ENCODE data around the gene EEFSEC. TPM values are rescaled to one million over a fixed set of nuclear protein-coding genes. Genes with fewer than 3 reads are reported as not detected.

The EEFSEC gene
- total and polyA plus RNA-seq, 2 experiments from 2014 or later, result 4.9 to 18.7 TPM

DNA sequence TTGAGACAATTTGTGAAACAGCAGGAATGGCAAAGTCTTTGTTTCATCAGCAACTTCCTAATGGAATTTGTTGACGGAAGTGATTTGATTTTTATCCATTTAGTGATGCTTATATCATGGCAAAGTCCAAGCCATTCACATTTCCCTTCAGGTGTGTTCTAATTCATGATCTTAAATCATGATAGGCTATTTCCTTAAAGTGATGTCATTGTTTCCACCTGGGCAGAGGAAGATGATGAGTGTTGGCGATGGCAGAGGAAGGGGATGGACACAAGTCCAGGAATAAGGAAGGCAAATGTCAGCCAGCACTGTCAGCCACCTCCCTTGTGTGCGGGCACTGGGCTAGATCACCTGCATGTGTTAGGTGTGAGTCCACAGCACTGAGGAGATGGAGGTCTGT is 49.9 kb downstream of the EEFSEC start:
- H3K36me3 ChIP-seq (ENCODE audit: low read depth), result no peaks in the 10 kb centered on the region
- H3K9ac ChIP-seq, result no peak overlapping the region
- no peak overlapping the region for H3K27ac ChIP-seq
- H3K9me3 ChIP-seq (ENCODE audit: low read depth), result no peaks in the 10 kb centered on the region
- H3K9me2 ChIP-seq (ENCODE audit: insufficient read depth), result no peaks in the 10 kb centered on the region
- no peaks in the 10 kb centered on the region for H3K27me3 ChIP-seq (replicated peaks; ENCODE audit: insufficient read depth)
- in situ Hi-C loops (cut with MboI), result no loop called here
- H3F3A ChIP-seq (ENCODE audit: insufficient read depth), result no peaks in the 10 kb centered on the region
- no peaks in the 10 kb centered on the region for H4K20me1 ChIP-seq (ENCODE audit: insufficient read depth)
- no peak overlapping the region for H3K4me2 ChIP-seq (ENCODE audit: unreplicated experiment)
- no peaks in the 10 kb centered on the region for H3K79me2 ChIP-seq (ENCODE audit: insufficient read depth)
- 97 to 98% methylated on average over 3 of the region's 3 CpGs for WGBS, 2 experiments (ENCODE audit: low coverage in 1 of 2, low lambda C conversion rate in 2 of 2, missing lambda C conversion rate in 2 of 2)
- H2AFZ ChIP-seq, result no peak overlapping the region
- TF ChIP-seq EZH2phosphoT487 (IDR thresholded peaks at IDR 0.05; ENCODE audit: insufficient read depth, low read depth) (no peak), EZH2 (IDR thresholded peaks at IDR 0.05; ENCODE audit: insufficient read depth, poor library complexity, severe bottlenecking) (no peak)
- no peak for DNase-seq
- H3K4me3 ChIP-seq, result no peak overlapping the region
- H3K4me1 ChIP-seq (ENCODE audit: insufficient read depth), result no peaks in the 10 kb centered on the region

DNA sequence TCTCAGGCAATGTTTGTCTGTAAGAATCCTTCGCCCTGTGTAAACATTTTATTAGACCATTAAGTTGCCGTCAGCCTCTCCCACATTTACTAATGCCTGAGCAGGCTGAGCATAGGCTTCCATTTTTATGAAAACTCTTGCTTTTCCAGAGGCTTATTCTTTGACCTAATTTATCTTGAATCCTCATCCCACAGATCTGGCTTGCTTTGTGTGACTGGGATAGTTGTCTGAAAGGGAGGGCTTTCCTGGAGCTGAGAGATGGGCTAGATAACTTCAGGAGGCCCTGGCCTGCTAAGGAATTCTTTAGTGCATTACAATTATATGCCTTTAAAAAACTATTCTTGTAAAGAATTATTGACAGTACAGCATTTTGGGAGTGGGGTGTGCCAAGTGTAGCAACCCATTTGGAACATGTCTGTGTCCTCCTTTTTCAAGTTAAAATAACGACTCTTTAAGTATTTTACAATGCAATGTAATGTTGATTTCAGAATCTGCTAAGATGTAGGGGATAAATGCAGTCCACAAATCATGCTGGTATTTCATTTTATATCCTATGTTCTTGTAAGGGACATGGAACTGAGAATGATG is 52.4 kb downstream of the EEFSEC start:
- Histone ChIP-seq H3K36me3 (ENCODE audit: low read depth) (no peaks in the 10 kb centered on the region), H3K4me1 (ENCODE audit: insufficient read depth) (no peaks in the 10 kb centered on the region), H3K9me2 (ENCODE audit: insufficient read depth) (no peaks in the 10 kb centered on the region; the same call in 1 of the 2 replicates), H3K9me3 (ENCODE audit: low read depth) (no peaks in the 10 kb centered on the region), H2AFZ (no peak overlapping the region), H3K27ac (no peak overlapping the region), H3K4me3 (no peak overlapping the region), H3K79me2 (ENCODE audit: insufficient read depth) (no peaks in the 10 kb centered on the region), H3K27me3 (replicated peaks; ENCODE audit: insufficient read depth) (no peaks in the 10 kb centered on the region), H4K20me1 (ENCODE audit: insufficient read depth) (no peaks in the 10 kb centered on the region), H3K4me2 (ENCODE audit: unreplicated experiment) (no peak overlapping the region), H3F3A (ENCODE audit: insufficient read depth) (no peaks in the 10 kb centered on the region), H3K9ac (no peak overlapping the region)
- DNase-seq, result no peak
- 69 to 73% methylated on average over 3 of the region's 3 CpGs for WGBS, 2 experiments (ENCODE audit: low coverage in 1 of 2, low lambda C conversion rate in 2 of 2, missing lambda C conversion rate in 2 of 2)
- in situ Hi-C loops (cut with MboI), result no loop called here
- TF ChIP-seq EZH2phosphoT487 (IDR thresholded peaks at IDR 0.05; ENCODE audit: insufficient read depth, low read depth) (no peak), EZH2 (IDR thresholded peaks at IDR 0.05; ENCODE audit: insufficient read depth, poor library complexity, severe bottlenecking) (no peak)

- no peak for TF ChIP-seq EZH2phosphoT487 (IDR thresholded peaks at IDR 0.05; ENCODE audit: insufficient read depth, low read depth)
- no peak for TF ChIP-seq EZH2 (IDR thresholded peaks at IDR 0.05; ENCODE audit: insufficient read depth, poor library complexity, severe bottlenecking)
- Histone ChIP-seq H3K36me3 (ENCODE audit: low read depth) (no peaks in the 10 kb centered on the region), H3K27me3 (replicated peaks; ENCODE audit: insufficient read depth) (no peaks in the 10 kb centered on the region), H3K27ac (no peak overlapping the region), H3K79me2 (ENCODE audit: insufficient read depth) (no peaks in the 10 kb centered on the region), H3K4me3 (no peak overlapping the region), H2AFZ (no peak overlapping the region), H3K9me2 (ENCODE audit: insufficient read depth) (no peaks in the 10 kb centered on the region; the same call in 1 of the 2 replicates), H3K4me1 (ENCODE audit: insufficient read depth) (no peaks in the 10 kb centered on the region), H4K20me1 (ENCODE audit: insufficient read depth) (no peaks in the 10 kb centered on the region), H3F3A (ENCODE audit: insufficient read depth) (no peaks in the 10 kb centered on the region), H3K4me2 (ENCODE audit: unreplicated experiment) (no peak overlapping the region), H3K9me3 (ENCODE audit: low read depth) (no peaks in the 10 kb centered on the region), H3K9ac (no peak overlapping the region)
- DNase-seq, result no peak
- WGBS, 2 experiments (ENCODE audit: low coverage in 1 of 2, low lambda C conversion rate in 2 of 2, missing lambda C conversion rate in 2 of 2), result 96% methylated on average over 7 of the region's 7 CpGs
- in situ Hi-C loops (cut with MboI), result no loop called here
Measured at GRCh38 chr3:128207951-128208350, 54.7 kb downstream of the EEFSEC start.

- no peak for DNase-seq
- H3K9ac ChIP-seq, result no peak overlapping the region
- TF ChIP-seq EZH2 (IDR thresholded peaks at IDR 0.05; ENCODE audit: insufficient read depth, poor library complexity, severe bottlenecking), result no peak
- no peak for TF ChIP-seq EZH2phosphoT487 (IDR thresholded peaks at IDR 0.05; ENCODE audit: insufficient read depth, low read depth)
Measured at GRCh38 chr3:128210711-128211110, 57.4 kb downstream of the EEFSEC start.

More at GRCh38 chr3:128210711-128211110, 57.4 kb downstream of the EEFSEC start:
- no peak overlapping the region for H3K4me2 ChIP-seq (ENCODE audit: unreplicated experiment)
- no peaks in the 10 kb centered on the region for H3K36me3 ChIP-seq (ENCODE audit: low read depth)
- no peaks in the 10 kb centered on the region for H3K4me1 ChIP-seq (ENCODE audit: insufficient read depth)
- no peaks in the 10 kb centered on the region for H4K20me1 ChIP-seq (ENCODE audit: insufficient read depth)
- H3K79me2 ChIP-seq (ENCODE audit: insufficient read depth), result no peaks in the 10 kb centered on the region
- no peak overlapping the region for H3K27ac ChIP-seq
- H3F3A ChIP-seq (ENCODE audit: insufficient read depth), result no peaks in the 10 kb centered on the region
- no peak overlapping the region for H2AFZ ChIP-seq
- in situ Hi-C loops (cut with MboI), result no loop called here
- H3K9me2 ChIP-seq (ENCODE audit: insufficient read depth), result no peaks in the 10 kb centered on the region; the same call in 1 of the 2 replicates
- no peaks in the 10 kb centered on the region for H3K9me3 ChIP-seq (ENCODE audit: low read depth)
- H3K27me3 ChIP-seq (replicated peaks; ENCODE audit: insufficient read depth), result no peaks in the 10 kb centered on the region
- WGBS, 2 experiments (ENCODE audit: low coverage in 1 of 2, low lambda C conversion rate in 2 of 2, missing lambda C conversion rate in 2 of 2), result 79 to 83% methylated on average over 3 of the region's 3 CpGs
- H3K4me3 ChIP-seq, result no peak overlapping the region

Data from GM23248 (cell line).